GM19238 (cell line): ENCODE data around the gene STPG2.

Experiments
- DNase-seq: peaks from one replicate; pipeline ENCODE4 v3.0.0; 2011; ENCODE audit warnings: low spot score; ENCODE audit not compliant: insufficient read length

STPG2 gene

GRCh38 chr4:97517939-97518338 is 625.3 kb downstream of the STPG2 start:
- DNase-seq, result no peak

- DNase-seq, result no peak
These were observed 629.4 kb downstream of the STPG2 start for GRCh38 chr4:97513917-97514316.
